DND-41 (cell line): Measurements from ENCODE around the gene LMLN.

ENCODE experiments used
- CTCF ChIP-seq: IDR thresholded peaks from 2 replicates; pipeline ENCODE4 v1.5.1; 2012; ENCODE audit warnings: borderline replicate concordance, low read length, moderate library complexity, mild to moderate bottlenecking; ENCODE audit not compliant: poor library complexity, severe bottlenecking; ENCODE audit errors: extremely low read depth
- EZH2 ChIP-seq: IDR thresholded peaks from 3 replicates; pipeline ENCODE4 v1.6.1; 2012; ENCODE audit warnings: borderline replicate concordance, low read depth, mild to moderate bottlenecking, moderate library complexity, low read length, inconsistent platforms; ENCODE audit not compliant: severe bottlenecking

DNA sequence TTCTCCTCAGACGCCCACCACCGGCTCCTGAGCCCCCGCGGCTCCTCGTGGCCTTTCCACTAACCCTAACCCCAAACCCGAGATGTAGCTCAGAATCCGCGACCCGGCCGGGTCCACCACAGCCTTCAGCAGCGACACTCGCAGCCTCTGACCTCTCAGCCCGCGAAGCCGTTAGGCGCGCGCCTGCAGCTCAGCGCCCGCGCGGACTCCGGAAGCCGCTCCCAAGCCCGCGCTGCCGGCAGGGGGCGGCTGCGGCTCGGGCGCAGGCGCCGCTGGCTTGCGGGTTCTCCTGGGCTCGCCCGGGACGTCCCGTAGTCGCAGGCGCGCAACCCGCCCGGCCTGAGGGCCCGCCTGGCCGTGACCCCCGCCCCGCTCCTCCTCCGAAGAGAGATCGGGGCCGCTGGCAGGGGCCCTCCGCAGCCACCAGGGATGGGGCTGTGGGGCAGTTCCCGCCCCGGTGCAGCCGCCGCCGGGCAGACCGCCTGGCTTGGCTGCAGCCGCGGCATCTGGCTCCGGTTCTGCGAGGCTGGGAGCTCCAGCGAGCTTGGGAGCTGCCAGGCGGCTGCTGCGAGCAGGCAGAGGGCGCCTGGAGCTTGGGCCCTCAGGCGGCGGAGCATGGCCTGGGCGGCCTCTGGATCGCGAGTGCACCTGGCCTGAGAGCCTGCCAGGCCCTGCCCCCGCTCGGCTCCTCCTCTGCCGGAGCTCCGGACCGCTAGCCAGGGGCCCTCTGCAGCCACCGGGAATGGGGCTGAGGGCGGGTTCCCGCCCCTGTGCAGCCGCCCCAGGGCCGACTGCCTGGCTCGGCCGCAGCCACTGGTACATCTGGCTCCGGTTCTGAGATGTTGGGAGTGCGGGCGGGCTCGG lies 120.7 kb downstream of the LMLN start:
- TF ChIP-seq EZH2: no peak
- peak; percentile 28 for TF ChIP-seq CTCF
